Measurements from ENCODE around the gene ABCF1. TPM values are rescaled to one million over a fixed set of nuclear protein-coding genes. Genes with fewer than 3 reads are reported as not detected.

ABCF1 gene
- total RNA-seq, 1 experiment from 2014 or later, result 101 TPM

GRCh38 chr6:30615219-30615957 is 44.1 kb downstream of the ABCF1 start (continued):
- TF ChIP-seq FOXP4 (CRISPR knock-in tag; IDR thresholded peaks at IDR 0.05) (no peak), GRHL2 (CRISPR knock-in tag; IDR thresholded peaks at IDR 0.05; ENCODE audit: insufficient replicate concordance, severe bottlenecking) (no peak), JAZF1 (CRISPR knock-in tag; IDR thresholded peaks at IDR 0.05) (no peak), ZNF671 (CRISPR knock-in tag; IDR thresholded peaks at IDR 0.05) (peak; percentile 86; the same call in 1 of the 2 replicates), ESRRA (CRISPR knock-in tag; IDR thresholded peaks at IDR 0.05; ENCODE audit: borderline replicate concordance) (no peak), GABPB1 (CRISPR knock-in tag; IDR thresholded peaks at IDR 0.05) (no peak), ATF1 (CRISPR knock-in tag; IDR thresholded peaks at IDR 0.05) (no peak), RORB (CRISPR knock-in tag; IDR thresholded peaks at IDR 0.05) (peak; percentile 95), GTF2I (CRISPR knock-in tag; conservative IDR thresholded peaks at IDR 0.05) (no peak), USF1 (CRISPR knock-in tag; IDR thresholded peaks at IDR 0.05) (no peak), MXD4 (CRISPR knock-in tag; IDR thresholded peaks at IDR 0.05; ENCODE audit: borderline replicate concordance) (no peak), AR (CRISPR knock-in tag; IDR thresholded peaks at IDR 0.05) (peak; percentile 87), CREM (CRISPR knock-in tag; IDR thresholded peaks at IDR 0.05) (no peak), RELA (CRISPR knock-in tag; IDR thresholded peaks at IDR 0.05; ENCODE audit: borderline replicate concordance) (no peak)

- Mint-ChIP-seq H3K4me3 (peak overlapping the region; percentile 96), H3K4me1 (peaks cover 42% of the 10 kb centered on the region), H3K27me3 (ENCODE audit: low read depth) (no peaks in the 10 kb centered on the region; the same call in 1 of the 2 replicates), H3K36me3 (peaks cover 51% of the 10 kb centered on the region), H3K27ac (peak overlapping the region; percentile 100), H3K9me3 (no peaks in the 10 kb centered on the region)
- POLR2A ChIA-PET, result interaction anchor here (0.5 to 2.0 kb wide), 3 partner anchors 10 to 101 kb away, joined by 6 to 19 read pairs (median 7); partner anchors contain the start of genes ATAT1 and MDC1
- CTCF ChIA-PET, result interaction anchor here (1.2 to 4.1 kb wide), 4 partner anchors 63 to 134 kb away, joined by 3 to 15 read pairs (median 5); no protein-coding TSS in a partner anchor
- DNase-seq (ENCODE audit: low spot score) (no peak), ATAC-seq (no peak)
- peak; percentile 66; the same call in 1 of the 2 replicates for TF ChIP-seq ZNF671 (CRISPR knock-in tag; IDR thresholded peaks at IDR 0.05)
- TF ChIP-seq AR (CRISPR knock-in tag; IDR thresholded peaks at IDR 0.05), result peak; percentile 4; the same call in 1 of the 2 replicates
- no peak for TF ChIP-seq ESRRA (CRISPR knock-in tag; IDR thresholded peaks at IDR 0.05; ENCODE audit: borderline replicate concordance)
- TF ChIP-seq ETV6 (CRISPR knock-in tag; IDR thresholded peaks at IDR 0.05), result 0 out of 2 replicates have a peak, but pooled peaks have one; percentile 20
- TF ChIP-seq ZNF416 (CRISPR knock-in tag; IDR thresholded peaks at IDR 0.05), result no peak
- TF ChIP-seq FOXP1 (CRISPR knock-in tag; IDR thresholded peaks at IDR 0.05; ENCODE audit: borderline replicate concordance), result no peak
- no peak for TF ChIP-seq MXD4 (CRISPR knock-in tag; IDR thresholded peaks at IDR 0.05; ENCODE audit: borderline replicate concordance)
- no peak for TF ChIP-seq ZNF512 (CRISPR knock-in tag; IDR thresholded peaks at IDR 0.05; ENCODE audit: borderline replicate concordance)
- TF ChIP-seq RORB (CRISPR knock-in tag; IDR thresholded peaks at IDR 0.05), result 0 out of 2 replicates have a peak, but pooled peaks have one; percentile 86
- TF ChIP-seq OVOL2 (CRISPR knock-in tag; IDR thresholded peaks at IDR 0.05; ENCODE audit: borderline replicate concordance), result no peak
- TF ChIP-seq KAT7 (CRISPR knock-in tag; IDR thresholded peaks at IDR 0.05; ENCODE audit: borderline replicate concordance), result 0 out of 2 replicates have a peak, but pooled peaks have one; percentile 8
- TF ChIP-seq ZBTB21 (CRISPR knock-in tag; IDR thresholded peaks at IDR 0.05; ENCODE audit: borderline replicate concordance), result no peak
Measured at GRCh38 chr6:30615958-30616810, 44.9 kb downstream of the ABCF1 start.
